GM12878 (cell line): ENCODE results near the gene DLG2.

Experiments used
- BMI1 ChIP-seq: fragments of 450-650 bp; IDR thresholded peaks from 2 replicates; pipeline ENCODE4 v1.6.1; 2016; ENCODE audit warnings: mild to moderate bottlenecking, moderate library complexity, borderline replicate concordance
- BRCA1 ChIP-seq: IDR thresholded peaks from 2 replicates; pipeline ENCODE4 v1.6.1; 2011; ENCODE audit warnings: low read depth, low read length, improper control_type of control experiment

- TF ChIP-seq BMI1 = no peak
- TF ChIP-seq BRCA1 = no peak
Observed at GRCh38 chr11:85154294-85154693, 472.9 kb downstream of the DLG2 start.
